NCI-H526 treated with DMSO at 0.1 percent for 48 hours (cell line): ENCODE data around the gene HACD4.
"Not testable (repeated sequence)": the region's sequence is repeated elsewhere in the genome, so short reads cannot be mapped to it uniquely, and the experiment has no call there.

Source experiments
- DNase-seq: peaks from one replicate; lab custom pipeline; 2025; lab: John Stamatoyannopoulos, UW

HACD4 gene

DNA sequence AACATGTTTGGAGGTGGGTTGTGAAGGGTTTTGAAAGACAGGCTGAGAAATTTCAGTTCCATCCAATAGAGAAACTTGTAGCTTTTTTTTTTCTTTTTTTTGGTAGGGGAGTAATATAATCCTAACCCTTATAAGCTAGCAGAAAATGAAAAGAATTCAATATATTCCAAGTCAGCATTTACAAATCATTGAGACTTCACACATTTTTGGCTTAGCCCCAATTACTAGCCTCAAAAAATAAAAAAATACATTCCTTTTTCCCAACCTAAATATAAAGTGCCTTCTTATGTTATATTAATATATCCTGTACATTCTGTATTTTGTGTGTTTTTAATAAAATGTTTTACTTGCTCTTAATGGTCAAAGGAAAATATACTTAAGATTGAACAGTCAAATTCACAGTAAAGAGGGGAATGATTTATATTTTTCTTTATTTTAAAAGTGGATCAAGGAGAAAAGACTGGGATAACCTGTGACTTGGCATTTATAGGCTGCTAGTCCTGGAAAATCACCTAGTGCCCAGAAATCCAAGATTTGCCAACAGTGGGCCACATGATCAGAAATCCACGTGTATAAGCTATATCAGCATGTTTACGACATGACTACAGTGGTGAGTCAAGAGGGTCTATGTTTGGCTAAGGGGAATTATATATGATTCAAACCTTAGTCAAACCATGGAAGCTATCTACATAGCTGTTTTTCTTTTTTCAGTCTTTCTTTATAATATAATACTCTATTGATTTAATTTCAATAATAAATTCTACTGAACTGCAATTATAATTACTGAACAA lies 14.5 kb downstream of the HACD4 start:
- no peak for DNase-seq

DNA sequence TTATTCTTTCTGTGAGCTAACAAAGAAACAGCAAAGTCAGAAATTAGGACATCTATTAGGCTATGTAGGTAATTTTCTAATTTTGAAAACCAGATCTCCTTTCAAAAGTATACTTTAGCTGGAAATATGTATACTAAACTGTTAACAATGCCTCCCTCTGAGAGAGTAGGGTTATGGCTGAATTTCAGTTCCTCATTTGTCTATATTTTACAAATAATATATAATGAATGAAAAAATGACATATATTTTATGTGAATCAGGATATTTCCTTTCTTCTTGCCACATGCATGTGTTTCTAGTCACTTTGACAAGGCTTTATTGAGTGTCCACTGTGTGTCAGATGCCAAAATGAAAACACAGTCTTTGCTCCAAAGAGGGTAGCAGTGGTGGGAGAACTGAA lies 15.4 kb downstream of the HACD4 start:
- no peak for DNase-seq

DNA sequence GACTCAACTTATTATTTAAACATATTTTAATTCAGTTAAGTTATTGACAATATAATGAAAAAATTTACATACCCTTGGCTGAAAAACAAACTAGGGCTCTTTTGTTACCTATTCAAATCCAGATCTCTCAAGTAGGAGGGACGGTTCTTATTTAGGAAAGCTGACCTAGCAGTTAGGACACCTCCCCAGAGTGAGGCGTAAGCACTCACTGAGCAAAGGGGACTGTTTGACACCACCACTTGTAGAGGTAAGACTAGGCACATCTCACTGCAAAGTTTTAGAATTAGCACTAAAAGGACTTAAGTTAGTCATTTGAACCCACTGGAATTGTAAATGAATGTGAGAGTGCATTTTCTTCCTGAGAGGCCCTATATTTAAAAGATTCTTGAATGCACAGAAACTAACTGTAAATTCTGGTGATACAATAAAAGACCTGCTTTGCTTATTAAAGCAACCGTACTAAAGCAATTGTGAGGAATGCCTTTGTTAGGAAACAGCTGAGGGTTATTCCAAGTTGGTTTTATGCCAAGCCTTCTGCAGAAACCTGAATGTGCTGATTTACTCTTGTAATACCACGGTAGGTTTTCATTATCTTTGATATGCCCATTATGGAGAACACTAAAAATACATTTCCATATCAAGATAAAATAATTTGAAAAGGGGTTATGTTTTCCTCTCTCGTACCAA lies 16.2 kb downstream of the HACD4 start:
- DNase-seq, result no peak

DNA sequence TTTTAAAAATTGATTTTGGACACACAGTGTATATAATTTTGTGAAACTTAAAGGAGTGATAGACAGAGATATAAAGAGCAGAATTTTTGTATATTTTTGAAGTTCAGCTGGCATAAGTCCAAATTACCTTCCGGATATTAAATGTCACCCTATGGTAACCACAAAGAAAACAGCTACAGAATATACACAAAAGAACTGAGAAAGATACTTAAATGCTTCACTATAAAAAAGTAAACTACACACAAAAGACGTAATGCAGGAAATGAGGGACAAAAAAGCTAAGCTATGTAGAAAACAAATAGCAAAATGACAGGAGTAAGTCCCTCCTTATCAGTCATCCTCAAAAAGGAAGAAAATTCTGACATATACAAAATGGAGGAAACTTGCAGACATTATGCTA lies 29.4 kb downstream of the HACD4 start:
- no peak for DNase-seq

DNA sequence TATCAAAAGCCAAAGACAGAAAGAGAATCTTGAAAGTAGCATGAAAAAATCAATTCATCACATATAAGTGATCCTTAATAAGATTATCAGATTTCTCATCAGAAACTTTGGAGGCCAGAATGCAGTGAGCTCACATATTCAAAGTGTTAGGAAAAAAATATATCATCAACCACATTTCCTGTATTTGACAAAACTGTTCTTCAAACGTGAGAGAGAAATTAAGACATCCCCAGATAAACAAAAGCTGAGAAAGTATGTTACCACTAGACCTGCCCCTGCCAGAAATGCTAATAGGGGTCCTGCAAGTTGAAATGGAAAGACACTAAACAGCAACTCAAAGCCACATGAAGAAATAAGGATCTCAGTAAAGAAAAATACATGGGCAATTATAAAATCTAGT lies 29.9 kb downstream of the HACD4 start:
- DNase-seq, result no peak

DNA sequence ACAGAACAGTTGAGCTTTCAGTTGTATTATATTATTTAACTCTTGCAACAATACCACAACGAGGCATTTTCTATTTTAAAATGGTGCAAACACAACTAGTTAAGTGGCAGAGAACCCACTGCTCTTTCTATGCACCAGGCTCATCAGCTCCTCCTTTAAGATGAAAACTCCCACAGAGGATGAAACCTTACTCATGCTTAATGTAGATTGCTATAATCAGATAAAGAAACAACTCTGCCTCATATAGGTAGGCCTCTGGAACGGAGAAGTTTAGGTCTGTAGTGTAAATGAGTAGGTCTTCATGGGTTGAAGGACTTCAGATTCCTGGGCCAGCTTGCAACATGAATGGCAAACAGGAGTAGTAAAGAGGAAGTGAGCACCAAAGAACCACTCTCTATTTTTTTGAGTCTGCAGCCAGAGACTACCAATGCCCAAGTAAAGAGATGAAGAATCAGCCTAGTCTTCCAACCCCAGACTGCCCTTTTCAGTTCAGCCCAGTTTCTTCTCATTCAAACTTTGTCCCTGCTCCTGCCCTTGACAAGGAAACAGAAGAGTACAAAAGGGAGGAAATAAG lies 33.9 kb downstream of the HACD4 start:
- no peak for DNase-seq

DNA sequence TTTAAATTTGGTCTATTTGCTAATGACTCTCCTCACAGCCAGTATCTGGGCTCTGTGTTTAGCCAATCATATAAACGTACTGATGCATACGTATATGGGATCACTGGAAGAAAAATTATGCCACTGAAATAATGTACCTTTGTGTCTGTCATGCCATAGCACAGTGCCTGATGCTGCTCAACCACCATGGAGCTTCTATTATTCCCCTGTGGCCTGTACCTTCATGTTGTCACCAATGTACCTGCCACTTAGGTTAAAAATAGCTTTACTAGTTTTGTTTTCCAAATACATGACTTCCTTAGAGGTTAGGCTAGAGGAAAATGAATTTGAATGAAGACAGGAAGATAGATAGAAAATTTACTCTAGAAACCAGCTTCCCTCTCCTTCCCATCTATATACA lies 34.6 kb downstream of the HACD4 start:
- no peak for DNase-seq

DNA sequence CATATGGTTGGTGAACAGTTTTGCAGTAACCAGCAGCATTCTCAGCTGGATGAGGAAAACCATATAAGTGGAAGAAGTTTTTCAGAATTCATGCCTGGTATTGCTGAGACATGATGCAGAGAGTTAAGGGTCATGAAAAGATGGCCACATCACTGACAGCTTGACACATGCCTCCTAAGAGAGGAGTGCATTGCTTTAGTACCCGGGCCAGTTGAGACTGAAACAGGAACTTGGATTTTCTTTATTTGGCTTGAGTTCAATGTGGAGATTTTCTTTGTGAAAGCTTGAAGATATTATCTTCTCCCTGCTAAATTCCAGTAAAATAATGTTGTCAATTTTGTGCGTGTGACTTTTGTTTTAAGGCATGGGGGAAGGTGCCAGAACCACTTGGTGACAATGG lies 35.8 kb downstream of the HACD4 start:
- no peak for DNase-seq

DNA sequence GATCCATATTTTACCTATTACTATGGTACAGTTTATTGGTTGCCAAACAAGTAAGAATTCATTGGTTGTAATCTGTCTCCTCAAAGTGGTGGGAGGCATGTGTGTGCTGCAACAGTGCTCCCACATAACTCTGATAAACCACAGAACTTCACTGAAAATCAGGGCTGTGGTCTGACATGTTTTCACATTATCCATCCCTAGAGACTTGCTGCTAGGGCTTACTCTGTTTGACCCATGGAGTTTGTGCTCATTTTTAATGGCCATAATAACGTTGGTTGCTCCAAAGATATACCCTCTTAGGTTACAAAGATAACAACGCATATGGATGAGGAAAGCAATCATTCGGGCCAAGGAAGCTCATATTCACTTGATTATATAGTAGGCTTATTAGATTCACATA lies 37.0 kb downstream of the HACD4 start:
- DNase-seq, result no peak

DNA sequence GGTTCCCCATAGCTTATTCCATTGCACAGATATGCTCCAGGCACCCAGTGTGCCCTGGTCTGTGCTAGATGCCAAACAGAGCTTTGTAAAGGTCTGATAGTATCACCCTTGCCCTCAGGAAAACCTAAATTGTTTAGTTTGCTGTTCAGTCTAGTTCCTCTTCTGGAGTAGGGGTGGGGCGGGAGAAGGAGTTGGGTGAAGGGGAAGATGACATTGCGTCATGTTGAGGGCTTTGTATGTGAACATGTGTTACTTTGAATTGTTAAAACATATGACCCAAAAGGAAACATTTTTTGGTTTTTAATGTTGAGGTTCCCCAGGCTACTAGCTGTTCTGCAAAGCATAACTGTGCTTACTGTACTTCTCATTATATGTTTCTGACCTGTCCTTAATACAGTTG lies 40.6 kb downstream of the HACD4 start:
- no peak for DNase-seq

DNA sequence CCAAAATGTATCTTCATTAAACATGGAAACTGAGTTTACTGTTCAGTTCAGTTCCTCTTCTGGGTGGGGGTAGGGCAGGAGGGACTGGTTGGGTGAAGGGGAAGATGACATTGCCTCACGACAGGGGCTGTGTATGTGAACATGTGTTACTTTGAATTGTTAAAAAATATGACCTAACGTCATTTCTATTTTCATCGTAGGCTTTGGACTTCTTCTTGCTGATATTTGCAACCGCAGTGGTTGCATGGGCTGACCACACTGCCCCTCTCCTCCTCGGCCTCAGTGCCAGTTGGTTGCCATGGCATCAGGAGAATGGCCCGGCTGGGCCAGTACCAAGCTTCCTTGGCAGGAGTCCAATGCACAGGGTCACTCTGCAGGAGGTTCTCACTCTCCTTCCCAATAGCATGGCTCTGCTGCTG lies 41.5 kb downstream of the HACD4 start:
- DNase-seq, result no peak

DNA sequence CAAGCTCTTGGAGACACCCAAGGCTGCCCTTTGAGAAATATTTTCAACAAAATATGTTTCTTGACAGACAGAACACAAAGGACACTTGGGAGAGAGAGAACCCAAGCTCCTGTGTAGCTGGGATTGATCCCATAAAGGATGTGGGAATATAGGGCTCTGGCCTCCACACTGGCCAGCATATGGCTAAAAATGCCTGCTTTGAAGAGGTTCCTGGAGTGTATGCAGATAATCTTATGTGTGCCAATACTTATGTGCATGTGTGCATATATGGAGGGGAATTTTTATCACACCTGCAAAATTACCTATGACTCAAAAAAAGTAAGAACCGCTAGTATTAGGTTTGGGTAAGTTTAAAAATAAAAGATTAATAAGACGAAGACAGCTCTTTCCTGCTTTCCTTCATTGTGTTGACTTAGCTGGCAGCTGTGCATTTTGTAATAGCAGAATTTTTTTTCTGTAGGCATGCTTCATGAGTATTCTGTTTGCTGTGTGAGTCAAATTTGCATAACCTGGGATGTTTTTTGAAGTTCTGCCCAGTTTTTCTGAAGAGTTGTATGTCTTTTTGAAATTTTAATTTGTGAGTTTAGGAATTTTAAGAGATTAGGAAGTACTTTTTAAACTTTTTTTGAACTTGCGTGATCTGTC lies 42.6 kb downstream of the HACD4 start:
- no peak for DNase-seq

DNA sequence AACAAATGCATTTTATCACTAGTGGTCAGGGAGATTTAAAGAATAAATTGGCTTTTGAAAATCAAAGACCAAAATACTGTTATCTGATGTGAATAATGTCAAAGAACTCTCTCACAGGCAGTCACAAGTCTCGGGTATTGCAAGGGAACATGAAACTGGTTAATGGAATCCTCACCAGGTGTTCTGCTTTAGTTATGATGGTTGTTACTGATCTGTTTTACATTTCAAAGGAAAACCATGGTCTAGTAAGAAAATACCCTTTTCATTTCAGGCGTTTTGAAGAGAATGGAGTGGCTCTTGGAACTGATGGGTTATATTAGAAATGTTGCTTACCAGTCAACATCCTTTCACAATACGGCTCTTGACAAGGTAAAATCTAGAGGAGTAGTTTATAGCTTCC lies 43.4 kb downstream of the HACD4 start:
- DNase-seq, result no peak

DNA sequence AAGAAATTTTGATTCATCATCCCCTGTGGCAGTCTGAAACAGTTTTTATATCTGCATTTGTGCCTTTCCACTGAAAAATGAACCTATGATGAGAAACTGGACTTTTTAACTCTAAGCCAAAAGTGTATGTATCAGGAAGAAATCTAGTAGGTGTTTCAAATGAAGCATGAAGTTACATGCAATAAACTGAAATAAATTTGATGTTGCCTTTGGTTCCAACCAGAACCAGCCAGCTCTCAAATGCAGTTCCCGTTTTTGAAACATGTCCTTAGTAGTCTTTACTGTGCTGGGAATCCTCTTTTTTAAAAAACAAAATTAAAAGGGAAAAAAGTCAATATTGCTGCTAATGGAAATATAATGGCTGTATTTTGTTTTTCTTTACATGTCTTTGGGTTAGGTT lies 43.9 kb downstream of the HACD4 start:
- DNase-seq, result no peak

DNA sequence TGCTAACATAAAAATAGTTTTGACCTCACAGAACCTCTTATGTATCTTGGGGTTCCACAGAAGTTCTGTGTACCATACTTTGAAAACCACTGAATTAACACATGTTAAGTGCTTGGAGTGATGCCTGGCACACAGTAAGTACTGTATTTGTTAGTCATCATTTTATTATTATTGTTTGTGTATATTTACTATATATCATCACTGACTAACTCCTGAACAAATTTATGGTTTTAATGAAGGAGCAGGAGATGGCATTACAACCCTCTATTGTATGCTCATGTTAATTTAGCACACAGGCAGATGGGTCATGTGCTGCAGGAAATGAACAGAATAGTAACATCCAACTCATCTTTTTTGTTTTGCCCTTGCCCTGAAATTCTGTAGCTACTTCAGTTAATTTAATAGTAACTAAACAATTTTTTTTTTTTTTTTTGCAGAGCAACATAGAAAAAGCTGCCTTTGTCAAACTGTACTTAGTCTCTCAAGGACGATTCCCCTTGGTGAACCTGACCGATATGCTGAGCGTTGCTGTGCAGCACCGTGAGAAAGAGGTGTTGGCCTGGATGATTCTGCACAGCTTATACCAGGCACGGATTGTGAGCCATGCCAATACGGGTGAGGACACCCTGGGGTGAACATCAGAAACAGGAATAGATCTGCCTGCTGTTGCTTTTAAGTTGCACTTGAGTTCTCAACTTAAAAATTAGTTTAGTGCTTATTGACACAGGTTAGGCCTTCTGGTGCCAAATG lies 45.4 kb downstream of the HACD4 start:
- DNase-seq, result no peak

DNA sequence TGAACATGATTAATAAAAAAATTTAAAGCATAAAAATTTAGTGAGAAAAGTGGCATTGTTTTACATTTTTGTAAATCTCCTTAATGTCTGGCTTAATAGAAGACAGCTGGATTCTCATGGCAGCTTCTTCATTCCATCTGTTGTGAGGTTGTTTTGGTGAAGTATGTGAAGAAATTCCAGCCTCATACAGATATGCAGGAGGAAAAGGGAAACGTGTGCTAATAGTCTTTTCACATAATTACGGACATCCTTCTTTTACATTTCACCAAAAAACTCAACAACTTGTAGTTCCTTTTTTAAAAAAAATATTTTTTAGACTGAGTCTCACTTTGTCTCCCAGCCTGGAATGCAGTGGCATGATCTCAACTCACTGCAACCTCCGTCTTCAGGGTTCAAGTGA lies 46.9 kb downstream of the HACD4 start:
- no peak for DNase-seq

DNA sequence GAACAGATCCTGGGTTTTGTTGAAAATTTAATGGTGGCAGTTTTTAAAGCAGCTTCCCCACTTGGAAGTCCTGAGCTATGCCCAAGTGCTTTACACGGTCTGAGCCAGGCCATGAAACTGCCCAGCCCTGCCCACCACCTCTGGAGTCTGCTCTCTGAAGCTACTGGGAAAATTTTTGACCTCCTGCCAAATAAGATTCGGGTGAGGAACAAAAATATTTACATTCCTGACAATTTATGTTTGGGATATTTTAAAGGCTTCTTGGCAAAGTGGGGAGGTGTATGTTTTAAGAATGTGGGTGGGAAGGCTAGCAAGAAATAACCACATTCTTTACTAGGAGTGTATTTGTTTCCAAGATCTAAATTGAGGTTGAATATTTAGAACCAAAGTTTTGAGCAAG lies 50.0 kb downstream of the HACD4 start:
- no peak for DNase-seq

DNA sequence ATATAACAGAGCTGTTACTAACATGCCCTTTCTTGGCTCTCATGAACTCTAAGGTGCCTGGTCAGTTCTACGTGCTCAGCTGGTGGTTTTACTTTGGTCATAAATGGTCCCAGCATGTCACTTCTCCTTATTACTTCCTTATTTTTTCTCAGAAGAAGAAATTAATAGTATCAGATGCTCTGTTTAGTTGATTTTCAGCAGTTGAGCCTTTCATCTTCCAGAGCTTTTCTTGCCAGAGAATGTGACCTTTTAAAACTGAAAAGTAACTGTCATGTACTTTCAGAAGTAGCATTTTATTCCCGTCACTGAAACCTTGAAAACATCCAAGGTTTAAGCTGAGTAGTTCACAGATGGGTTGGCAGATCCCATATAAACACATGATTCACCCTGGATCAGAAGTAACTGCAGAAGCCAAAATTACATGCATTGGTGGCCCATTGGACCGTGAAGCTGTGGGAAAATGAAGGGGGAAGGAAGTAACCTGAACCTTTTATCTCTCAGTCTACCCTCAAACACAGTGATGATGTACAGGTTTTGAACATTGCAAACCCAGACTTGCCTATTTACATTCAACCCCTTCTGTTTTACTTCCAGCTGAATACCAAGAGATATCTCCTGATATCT lies 50.5 kb downstream of the HACD4 start:
- no peak for DNase-seq

DNA sequence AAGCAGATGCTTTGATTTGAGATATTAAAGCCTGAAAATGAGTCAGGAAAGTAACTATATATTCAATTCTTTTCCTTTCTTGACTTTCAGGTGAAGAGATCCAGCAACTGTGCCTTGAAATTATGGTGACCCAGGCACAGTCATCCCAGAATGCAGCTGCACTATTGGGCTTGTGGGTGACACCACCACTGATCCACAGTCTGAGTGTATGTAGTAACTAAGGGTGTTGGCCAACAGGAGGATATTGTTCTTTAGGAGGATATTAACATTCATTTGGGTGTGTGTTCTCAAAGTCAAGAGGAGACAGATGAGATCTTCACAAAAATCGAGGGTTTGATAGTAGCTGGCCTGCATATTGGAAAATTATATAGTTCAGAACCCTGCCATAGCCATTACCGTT lies 53.2 kb downstream of the HACD4 start:
- DNase-seq, result no peak

DNA sequence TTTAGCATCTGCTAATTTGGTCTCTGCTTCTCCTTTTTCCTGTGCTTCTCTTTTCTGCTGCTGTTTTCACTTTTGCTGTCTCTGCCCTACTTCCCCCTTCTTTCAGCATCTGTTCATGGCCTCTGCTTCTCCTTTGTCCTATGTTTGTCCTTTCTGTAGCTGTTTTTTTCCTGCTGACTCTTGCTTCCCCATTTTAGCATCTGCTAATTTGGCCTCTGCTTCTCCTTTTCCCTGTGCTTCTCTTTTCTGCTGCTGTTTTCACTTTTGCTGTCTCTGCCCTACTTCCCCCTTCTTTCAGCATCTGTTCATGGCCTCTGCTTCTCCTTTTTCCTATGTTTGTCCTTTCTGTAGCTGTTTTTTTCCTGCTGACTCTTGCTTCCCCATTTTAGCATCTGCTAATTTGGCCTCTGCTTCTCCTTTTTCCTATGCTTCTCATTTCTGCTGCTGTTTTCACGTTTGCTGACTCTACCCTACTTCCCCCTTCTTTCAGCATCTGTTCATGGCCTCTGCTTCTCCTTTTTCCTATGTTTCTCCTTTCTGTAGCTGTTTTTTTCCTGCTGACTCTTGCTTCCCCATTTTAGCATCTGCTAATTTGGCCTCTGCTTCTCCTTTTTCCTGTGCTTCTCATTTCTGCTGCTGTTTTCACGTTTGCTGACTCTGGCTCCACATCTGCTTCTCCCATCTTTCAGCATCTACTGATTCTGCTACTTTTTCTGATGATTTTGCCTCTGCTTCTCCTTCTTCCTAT lies 57.1 kb downstream of the HACD4 start:
- DNase-seq, result not testable (repeated sequence)
